ENCODE measurements around the gene LMBRD1. TPM values are rescaled to one million over a fixed set of nuclear protein-coding genes. Genes with fewer than 3 reads are reported as not detected.
"Not testable (repeated sequence)": the region's sequence is repeated elsewhere in the genome, so short reads cannot be mapped to it uniquely, and the experiment has no call there.

The LMBRD1 gene
- total RNA-seq, 2 experiments from 2014 or later: 12.7 to 16.3 TPM

DNA sequence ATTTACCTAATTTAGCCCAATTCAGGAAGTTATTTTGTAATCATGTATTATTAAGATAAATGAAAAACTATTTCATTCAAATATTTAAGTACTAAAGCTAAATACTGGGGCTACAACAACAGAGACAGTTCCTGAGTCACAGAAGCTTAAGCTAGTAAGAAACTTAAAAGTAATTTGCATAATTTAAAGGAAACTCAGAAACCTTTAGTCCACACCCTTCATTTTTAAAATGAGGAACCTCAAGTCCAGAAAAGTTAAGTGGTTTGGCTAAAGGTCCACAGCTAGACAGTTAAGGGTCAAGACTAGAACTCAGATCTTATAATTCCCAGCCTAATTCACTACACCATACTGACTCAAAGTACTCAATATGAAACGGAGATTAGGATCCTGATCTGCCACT is 7.2 kb downstream of the LMBRD1 start:
- TF ChIP-seq EZH2phosphoT487 (IDR thresholded peaks at IDR 0.05; ENCODE audit: borderline replicate concordance, low read depth, low read length) (no peak), CTCF (conservative IDR thresholded peaks at IDR 0.05; ENCODE audit: low read length) (no peak)
- Histone ChIP-seq H3K27ac (ENCODE audit: low read depth, low read length, poor library complexity, severe bottlenecking) (no peak overlapping the region), H3K79me2 (ENCODE audit: insufficient read depth, low read depth, low read length) (peaks cover 35% of the 10 kb centered on the region; the same call in 1 of the 2 replicates), H3K4me3 (ENCODE audit: low read depth, low read length, poor library complexity, severe bottlenecking) (no peak overlapping the region), H4K20me1 (ENCODE audit: insufficient read depth, low read length) (no peaks in the 10 kb centered on the region), H2AFZ (ENCODE audit: low read length) (no peak overlapping the region), H3K9me2 (ENCODE audit: insufficient read depth, low read length) (no peaks in the 10 kb centered on the region), H3K4me2 (ENCODE audit: low read length) (no peak overlapping the region), H3K9me3 (ENCODE audit: low read length) (no peaks in the 10 kb centered on the region), H3K36me3 (ENCODE audit: insufficient read depth, low read length) (peaks cover 22% of the 10 kb centered on the region), H3K4me1 (ENCODE audit: insufficient read depth, low read length, poor library complexity, severe bottlenecking) (peaks cover 21% of the 10 kb centered on the region)
- no peak for DNase-seq (ENCODE audit: low spot score)
- ChIA-PET CTCF (ENCODE audit: unreplicated experiment) (no interaction called here), POLR2A (interaction anchor here (1.6 to 2.0 kb wide), 3 partner anchors 20 to 27 kb away, joined by 3 to 6 read pairs (median 6); no protein-coding TSS in a partner anchor)
- intact Hi-C loops (cut with micrococcal nuclease; ENCODE audit: unreplicated experiment): no loop called here
- no TSS peak for BruUV-seq (replicated peaks)

DNA sequence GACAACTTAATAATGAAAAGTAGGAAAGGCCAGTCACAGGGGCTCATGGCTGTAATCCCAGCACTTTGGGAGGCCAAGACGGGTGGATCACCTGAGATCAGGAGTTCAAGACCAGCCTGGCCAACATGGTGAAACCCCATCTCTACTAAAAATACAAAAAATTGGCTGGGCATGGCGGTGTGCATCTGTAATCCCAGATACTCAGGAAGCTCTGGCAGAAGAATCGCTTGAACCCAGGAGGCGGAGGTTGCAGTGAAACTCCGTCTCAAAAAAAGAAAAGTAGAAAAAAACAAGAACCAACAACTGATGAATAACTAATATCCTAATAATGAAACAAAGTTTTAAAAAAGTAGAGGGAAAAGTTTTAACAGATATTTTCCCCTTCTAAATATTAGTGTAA is 9.4 kb downstream of the LMBRD1 start:
- H3K27ac ChIP-seq (ENCODE audit: low read depth, low read length, poor library complexity, severe bottlenecking); BruUV-seq (replicated peaks); DNase-seq (ENCODE audit: low spot score); H3K4me2 ChIP-seq (ENCODE audit: low read length); H3K4me3 ChIP-seq (ENCODE audit: low read depth, low read length, poor library complexity, severe bottlenecking); CTCF ChIA-PET (ENCODE audit: unreplicated experiment); H4K20me1 ChIP-seq (ENCODE audit: insufficient read depth, low read length); H3K9me3 ChIP-seq (ENCODE audit: low read length); POLR2A ChIA-PET; intact Hi-C loops (cut with micrococcal nuclease; ENCODE audit: unreplicated experiment); H3K9me2 ChIP-seq (ENCODE audit: insufficient read depth, low read length); H2AFZ ChIP-seq (ENCODE audit: low read length): not testable (repeated sequence)
- Histone ChIP-seq H3K4me1 (ENCODE audit: insufficient read depth, low read length, poor library complexity, severe bottlenecking) (peaks cover 25% of the 10 kb centered on the region), H3K79me2 (ENCODE audit: insufficient read depth, low read depth, low read length) (peaks cover 16% of the 10 kb centered on the region; the same call in 1 of the 2 replicates), H3K36me3 (ENCODE audit: insufficient read depth, low read length) (peaks cover 27% of the 10 kb centered on the region)

- POLR2A ChIA-PET: no interaction called here
Observed at GRCh38 chr6:69785697-69786096, 11.1 kb downstream of the LMBRD1 start.

More at GRCh38 chr6:69785697-69786096, 11.1 kb downstream of the LMBRD1 start:
- Histone ChIP-seq H3K4me2 (ENCODE audit: low read length) (no peak overlapping the region), H3K36me3 (ENCODE audit: insufficient read depth, low read length) (peaks cover 23% of the 10 kb centered on the region), H3K4me1 (ENCODE audit: insufficient read depth, low read length, poor library complexity, severe bottlenecking) (peaks cover 16% of the 10 kb centered on the region), H3K27ac (ENCODE audit: low read depth, low read length, poor library complexity, severe bottlenecking) (no peak overlapping the region), H2AFZ (ENCODE audit: low read length) (no peak overlapping the region), H3K4me3 (ENCODE audit: low read depth, low read length, poor library complexity, severe bottlenecking) (no peak overlapping the region), H3K79me2 (ENCODE audit: insufficient read depth, low read depth, low read length) (peaks cover 19% of the 10 kb centered on the region; the same call in 1 of the 2 replicates), H4K20me1 (ENCODE audit: insufficient read depth, low read length) (no peaks in the 10 kb centered on the region), H3K9me3 (ENCODE audit: low read length) (no peaks in the 10 kb centered on the region), H3K9me2 (ENCODE audit: insufficient read depth, low read length) (no peaks in the 10 kb centered on the region)
- TF ChIP-seq CTCF (conservative IDR thresholded peaks at IDR 0.05; ENCODE audit: low read length) (no peak), EZH2phosphoT487 (IDR thresholded peaks at IDR 0.05; ENCODE audit: borderline replicate concordance, low read depth, low read length) (no peak)
- CTCF ChIA-PET (ENCODE audit: unreplicated experiment): no interaction called here
- intact Hi-C loops (cut with micrococcal nuclease; ENCODE audit: unreplicated experiment): no loop called here
- no TSS peak for BruUV-seq (replicated peaks)
- DNase-seq (ENCODE audit: low spot score): no peak

Data from OCI-LY7 (cell line).